Right renal cortex interstitium (tissue), 3 donors: ENCODE results near the gene RAB11FIP3. TPM values are rescaled to one million over a fixed set of nuclear protein-coding genes. Genes with fewer than 3 reads are reported as not detected.
"Not testable (repeated sequence)": the region's sequence is repeated elsewhere in the genome, so short reads cannot be mapped to it uniquely, and the experiment has no call there.

Experiments used
- DNase-seq, 3 donors: peaks; one replicate each; pipeline ENCODE4 v3.0.0-alpha.2; 2013; ENCODE audit warnings: low read depth in 3 of 3, low spot score in 2 of 3
- polyA plus RNA-seq, 3 donors: library from polyadenylated mRNA; unstranded; fragments of 120-200 nt; gene quantifications; one replicate each; pipeline ENCODE4 v1.2.1, GENCODE V29; 2013; ENCODE audit not compliant: insufficient read length in 3 of 3

The RAB11FIP3 gene
- polyA plus RNA-seq, 3 donors, result 65.2 to 95.2 (median 81.0) TPM

DNA sequence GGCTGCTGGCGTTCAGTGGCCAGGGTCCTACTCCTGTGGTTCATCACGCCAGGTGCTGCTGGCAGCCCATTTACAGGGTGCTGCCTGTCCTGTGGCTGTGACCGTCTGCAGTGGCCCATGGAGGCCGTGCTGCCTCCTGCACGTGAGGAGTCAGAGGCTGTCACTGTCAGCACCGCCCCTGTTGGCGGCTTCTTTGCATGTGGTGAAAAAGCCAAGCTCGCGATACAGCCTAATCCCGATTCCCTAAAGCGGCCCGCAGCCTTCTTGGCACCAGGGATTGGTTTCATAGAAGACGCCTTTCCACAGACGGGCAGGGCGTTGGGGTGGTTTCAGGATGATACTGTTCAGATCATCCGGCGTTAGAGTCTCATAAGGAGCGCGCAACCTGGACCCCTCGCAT lies 35.3 kb downstream of the RAB11FIP3 start:
- no peak for DNase-seq

DNA sequence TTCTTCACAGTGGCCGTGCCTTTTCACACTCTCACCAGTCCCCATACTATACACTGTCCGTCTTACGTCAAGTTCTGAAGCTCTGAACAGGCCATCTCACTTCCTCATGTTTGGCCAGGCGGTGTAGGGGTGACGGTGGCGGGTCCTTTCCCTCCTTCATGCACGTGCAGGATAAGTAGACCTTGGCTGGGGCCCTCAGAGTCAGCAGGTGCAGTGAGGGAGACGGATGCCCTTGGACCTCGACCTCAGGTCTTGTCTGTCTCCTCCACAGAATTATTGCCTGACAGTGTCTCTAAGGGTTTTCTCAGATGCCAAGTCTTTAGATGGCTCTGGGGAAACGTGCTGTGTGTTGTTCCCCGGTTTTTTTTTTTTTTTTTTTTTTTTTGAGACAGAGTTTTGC lies 37.6 kb downstream of the RAB11FIP3 start:
- DNase-seq, result no peak

DNA sequence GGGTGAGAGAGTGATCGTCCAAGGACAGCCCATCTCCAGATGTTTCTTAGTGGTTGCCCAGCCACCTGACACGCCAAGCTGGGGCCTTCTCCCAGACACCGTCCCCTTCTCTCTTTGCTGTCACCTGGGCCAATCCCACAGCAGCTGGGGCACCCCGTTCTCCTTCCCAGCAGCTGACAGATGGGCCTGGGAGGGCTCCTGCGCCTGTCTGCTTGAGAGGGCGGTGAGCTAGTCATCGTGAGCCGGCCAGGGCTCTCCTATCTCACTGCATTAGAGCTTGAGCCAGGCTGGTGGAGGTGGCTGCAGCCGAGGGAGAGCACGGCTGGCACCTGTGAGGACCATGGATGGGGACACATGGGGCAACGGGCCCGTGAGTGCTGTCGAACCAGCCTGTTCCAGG lies 41.2 kb downstream of the RAB11FIP3 start:
- no peak for DNase-seq

DNA sequence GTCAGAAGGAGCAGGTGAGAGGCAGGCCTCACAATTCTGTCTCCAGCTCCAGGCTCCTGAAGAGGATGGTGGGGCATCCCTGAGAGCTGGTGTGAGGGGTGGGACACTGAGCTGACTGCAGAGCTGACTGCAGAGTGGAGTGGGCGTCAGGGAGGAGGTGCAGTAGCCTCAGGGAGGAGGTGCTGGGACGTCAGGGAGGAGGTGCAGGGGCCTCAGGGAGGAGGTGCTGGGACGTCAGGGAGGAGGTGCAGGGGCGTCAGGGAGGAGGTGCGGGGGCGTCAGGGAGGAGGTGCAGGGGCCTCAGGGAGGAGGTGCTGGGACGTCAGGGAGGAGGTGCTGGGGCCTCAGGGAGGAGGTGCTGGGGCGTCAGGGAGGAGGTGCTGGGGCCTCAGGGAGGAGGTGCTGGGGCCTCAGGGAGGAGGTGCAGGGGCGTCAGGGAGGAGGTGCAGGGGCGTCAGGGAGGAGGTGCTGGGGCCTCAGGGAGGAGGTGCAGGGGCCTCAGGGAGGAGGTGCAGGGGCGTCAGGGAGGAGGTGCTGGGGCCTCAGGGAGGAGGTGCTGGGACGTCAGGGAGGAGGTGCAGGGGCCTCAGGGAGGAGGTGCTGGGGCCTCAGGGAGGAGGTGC lies 41.9 kb downstream of the RAB11FIP3 start:
- not testable (repeated sequence) for DNase-seq

DNA sequence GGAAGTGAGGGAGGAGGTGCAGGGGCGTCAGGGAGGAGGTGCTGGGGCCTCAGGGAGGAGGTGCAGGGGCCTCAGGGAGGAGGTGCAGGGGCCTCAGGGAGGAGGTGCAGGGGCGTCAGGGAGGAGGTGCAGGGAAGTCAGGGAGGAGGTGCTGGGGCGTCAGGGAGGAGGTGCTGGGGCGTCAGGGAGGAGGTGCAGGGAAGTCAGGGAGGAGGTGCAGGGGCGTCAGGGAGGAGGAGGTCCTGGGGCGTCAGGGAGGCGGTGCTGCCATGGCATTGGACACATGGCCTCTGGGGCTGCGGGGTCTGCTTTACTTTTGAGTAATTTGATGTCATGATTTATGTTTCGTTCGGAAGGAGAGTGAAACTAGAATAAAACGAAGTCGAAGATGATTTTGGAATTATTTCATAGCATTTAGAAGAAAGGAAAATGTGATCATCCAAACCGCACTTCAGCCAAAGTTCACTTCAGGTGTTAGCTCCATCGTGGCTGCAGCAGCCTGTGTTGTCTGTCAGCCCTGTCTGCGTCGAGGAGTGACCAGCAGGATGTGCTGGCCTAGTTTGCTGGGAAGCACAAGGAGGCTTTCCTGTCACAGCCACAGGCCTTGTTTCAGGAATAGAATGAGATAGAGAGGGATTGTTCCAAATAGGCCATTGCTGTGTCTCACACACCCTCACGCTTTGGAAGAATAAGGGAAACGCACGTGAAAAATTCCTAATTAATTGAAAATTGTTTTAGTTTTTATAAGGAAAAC lies 42.8 kb downstream of the RAB11FIP3 start:
- DNase-seq, result no peak

DNA sequence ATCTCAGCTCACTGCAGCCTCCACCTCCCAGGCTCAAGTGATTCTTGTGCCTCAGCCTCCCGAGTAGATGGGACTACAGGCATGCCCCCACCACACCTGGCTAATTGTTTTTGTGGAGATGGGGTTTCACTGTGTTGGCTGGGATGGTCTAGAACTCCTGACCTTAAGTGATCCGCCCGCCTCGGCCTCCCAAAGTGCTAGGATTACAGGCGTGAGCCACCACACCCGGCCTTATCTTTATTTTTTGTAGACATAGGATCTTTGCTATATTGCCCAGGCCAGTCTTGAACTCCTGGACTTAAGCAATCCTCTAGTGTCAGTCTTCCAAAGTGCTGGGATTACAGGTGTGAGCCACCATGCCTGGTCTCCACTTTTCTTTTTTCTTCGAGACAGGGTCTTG lies 44.0 kb downstream of the RAB11FIP3 start:
- not testable (repeated sequence) for DNase-seq

DNA sequence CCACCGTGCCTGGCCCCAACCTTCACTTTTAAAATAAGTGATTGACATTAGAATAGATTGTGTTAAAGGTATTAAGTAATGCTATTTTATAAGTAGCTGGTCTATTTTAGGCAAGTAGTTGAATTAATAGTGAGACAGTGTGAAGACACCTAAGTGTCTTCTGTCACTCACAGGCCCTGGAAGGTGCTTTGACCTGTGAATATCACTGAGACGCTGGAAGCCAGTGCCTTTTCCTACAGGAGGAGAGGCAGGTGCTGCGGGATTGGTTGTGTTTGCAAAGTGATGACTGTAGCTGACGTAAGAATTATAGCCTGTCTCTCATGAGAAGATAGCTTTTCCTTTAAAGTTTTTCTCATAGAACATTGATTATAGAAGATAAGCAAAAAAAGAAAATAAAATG lies 45.0 kb downstream of the RAB11FIP3 start:
- DNase-seq, result no peak

DNA sequence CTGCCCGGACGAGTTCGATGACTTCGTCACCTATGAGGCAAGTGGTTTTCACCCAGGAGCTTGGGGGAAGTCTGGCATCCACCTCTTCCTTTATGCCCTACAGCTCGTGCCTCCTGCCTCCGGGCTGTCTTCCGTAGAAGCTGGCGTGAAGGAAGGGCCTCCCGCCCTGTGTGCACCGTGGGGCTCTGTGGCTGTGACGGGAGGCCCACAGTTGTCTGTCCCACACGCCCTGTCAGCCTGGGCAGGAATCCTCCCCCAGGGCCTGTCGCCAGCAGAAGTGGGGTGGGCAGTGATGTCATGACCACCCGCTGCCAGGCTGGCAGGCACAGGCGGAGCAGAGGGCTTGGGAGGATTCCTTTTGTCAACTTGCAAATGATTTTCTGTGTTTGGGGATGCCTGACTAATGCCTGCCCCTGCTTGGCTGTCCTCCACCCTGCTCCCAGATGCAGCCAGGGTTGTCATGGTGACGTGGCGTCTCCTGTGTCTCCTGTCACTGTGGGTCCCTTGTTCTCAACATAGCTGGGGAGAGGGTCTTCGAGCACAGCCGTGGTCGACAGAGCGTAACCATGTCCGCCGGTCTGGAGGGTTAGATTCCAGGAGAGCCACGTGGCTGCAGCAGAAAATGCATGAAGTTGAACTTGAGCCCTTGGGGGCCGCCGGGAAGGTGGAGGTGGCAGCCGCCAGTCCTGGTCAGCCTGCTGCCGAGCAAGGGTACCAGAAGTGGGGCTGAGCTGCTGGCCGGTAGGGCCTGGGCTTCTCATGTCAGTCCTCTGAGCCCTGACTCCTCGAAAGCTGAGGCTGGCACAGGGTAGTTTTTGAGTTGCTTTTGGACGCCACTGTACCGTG lies 46.1 kb downstream of the RAB11FIP3 start:
- DNase-seq, result no peak

DNA sequence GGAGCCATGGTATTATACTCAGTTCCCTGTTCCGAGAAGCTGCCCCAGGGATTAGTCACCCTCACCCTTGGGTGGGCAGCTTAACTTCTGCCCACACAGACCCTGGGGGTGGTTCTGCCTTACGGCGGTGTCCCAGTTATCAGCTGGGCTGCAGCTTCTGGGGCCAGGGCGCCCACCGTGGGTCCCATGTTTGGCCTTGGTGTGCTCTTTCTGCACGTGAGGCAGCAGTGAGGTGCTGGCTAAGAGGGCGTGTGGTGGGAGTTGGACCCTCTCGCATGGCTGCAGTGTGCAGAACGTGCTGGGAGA lies 46.7 kb downstream of the RAB11FIP3 start:
- DNase-seq, result no peak

DNA sequence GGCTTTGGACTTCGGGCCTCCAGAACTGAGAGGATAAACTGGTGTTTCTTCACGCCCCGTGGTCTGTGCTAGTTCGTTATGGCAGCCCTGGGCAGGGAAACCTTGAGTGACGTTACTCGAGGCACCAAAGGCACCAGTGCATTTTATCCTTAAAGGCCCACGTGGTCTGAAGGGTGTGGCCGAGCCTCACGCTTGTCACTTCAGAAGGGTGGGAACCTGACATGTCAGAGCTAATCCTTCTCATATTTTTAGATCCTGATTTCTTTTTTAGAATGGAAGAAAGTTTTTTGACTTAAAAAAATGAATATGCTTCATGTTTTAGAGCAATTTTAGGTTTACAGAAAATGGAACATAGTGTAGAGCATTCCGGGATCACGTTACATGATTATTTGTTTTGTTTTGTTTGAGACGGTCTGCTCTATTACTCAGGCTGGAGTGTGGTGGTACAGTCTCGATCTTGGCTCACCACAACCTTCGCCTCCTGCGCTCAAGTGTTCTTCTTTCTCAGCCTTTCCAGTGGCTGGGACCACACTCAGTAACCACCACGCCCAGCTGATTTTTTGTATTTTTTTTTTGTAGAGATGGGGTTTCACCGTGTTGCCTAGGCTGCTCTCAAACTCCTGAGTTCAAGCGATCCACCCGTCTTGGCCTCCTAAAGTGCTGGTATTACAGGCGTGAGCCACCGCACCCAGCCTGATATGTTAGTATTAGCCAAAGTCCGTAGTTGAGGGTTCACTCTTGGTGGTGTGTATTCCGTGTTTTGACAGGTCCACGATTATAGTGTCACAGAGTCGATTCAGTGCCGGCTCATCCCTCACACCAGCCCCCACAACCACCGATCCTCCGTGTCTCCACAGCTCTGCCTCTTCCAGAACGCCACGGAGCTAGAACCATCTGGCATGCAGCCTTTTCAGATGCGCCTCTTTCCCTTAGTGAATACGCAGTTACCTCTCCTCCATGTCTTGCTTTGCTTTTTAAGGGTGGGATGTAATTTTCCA lies 47.9 kb downstream of the RAB11FIP3 start:
- DNase-seq, result no peak

DNA sequence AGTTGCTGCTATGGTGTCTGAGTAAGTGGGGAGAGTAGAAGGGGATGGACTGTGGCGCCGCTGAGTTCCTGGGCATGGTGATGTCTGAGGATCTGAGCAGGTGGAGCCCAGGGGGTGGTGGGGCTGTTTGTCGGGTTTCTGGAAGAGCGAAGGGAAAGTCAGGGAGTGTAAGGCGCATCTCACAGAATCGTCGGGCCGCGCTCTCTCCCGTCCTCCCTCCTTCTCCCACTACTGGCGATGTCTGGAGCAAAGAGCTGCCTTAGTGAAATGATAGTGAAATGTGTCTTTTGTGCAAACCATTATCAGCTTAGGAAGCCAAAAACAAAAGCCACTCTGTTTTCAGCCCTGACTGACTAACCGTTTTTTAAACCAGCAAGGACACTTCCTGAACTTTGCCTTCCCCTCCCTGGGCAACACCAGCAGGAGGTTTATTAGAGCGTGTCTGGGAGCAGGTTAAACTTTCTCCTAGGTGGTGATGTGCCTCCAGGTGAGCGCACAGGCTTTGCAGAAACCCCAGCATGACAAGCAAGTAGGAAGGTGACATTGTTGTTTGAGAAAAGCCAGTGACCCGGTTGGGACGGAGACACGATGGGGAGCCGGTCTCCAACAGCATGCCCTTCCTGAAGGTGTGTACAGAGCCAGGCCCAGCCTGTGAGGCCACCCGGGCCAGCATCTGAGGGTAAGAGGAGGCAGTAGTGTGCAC lies 49.1 kb downstream of the RAB11FIP3 start:
- no peak for DNase-seq

DNA sequence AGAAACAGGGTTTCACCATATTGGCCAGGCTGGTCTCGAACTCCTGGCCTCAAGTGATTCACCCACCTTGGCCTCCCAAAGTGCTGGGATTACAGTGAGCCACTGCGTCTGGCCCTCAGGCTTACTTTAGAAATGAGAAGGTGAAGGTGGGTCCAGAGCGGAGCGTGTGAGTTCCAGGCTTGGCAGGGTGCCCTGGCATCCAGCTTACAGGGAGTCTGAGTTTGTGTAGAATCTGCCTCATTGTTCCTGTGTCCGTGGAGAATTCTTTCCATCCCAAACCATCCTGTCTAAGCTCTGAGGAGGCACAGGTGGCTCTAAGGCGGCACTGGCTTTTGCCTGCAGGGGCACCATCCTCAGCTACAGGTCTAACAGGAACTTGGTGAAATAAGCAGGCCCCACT lies 50.6 kb downstream of the RAB11FIP3 start:
- no peak for DNase-seq

DNA sequence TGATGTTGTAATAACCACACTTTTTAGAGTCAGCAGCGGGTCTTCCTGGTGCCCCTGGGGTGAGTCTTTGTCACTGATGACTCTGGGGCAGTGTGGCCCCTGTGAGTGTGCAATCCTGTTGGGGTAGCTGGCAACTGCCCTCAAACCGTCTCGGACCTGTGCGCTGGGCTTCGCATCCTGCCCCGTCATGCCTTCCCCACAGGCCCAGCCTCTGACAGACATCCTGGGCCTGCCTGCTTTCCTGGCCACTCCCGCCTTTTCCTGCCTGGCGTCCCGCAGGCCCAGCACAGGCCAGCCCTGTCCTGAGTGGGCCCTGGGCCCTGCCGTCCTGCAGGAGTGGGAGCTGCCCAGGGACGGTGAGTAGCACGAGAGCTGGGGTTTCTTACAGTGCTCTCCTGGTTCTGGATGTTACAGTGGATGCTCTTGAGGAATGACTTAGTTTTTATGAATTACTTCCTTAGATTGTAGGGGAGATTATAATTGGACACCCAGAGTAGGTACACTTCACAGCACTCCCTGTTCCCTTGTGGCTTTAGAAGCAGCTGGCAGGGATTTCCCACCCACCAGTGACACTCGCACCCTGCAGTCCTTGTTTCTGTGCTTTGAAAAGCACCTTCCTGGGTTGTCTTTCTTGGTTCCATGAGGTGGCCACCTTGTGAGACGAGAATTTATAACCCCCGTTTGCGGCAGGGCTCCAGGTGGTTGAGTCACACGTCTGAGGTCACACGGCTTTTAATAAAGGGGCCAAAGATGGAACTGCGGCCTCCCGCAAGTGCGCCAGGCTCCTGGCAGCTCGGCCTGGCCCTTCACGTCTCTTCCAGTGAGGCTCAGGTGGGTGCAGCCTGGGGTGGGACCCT lies 52.1 kb downstream of the RAB11FIP3 start:
- no peak for DNase-seq

DNA sequence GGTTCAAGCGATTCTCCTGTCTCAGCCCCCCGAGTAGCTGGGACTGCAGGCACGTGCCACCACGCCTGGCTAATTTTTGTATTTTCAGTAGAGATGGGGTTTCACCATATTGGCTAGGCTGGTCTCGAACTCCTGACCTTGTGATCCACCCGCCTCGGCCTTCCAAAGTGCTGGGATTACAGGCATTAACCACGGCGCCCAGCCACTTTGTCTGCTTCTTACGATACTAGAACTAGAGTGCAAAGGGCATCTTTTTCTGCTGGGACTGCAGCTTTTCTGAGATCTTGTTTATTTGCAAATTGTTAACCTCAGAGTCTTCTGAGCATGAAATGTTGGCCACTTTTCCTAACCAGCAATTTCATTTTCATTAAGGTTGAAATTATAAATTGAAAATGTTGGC lies 52.8 kb downstream of the RAB11FIP3 start:
- not testable (repeated sequence) for DNase-seq

DNA sequence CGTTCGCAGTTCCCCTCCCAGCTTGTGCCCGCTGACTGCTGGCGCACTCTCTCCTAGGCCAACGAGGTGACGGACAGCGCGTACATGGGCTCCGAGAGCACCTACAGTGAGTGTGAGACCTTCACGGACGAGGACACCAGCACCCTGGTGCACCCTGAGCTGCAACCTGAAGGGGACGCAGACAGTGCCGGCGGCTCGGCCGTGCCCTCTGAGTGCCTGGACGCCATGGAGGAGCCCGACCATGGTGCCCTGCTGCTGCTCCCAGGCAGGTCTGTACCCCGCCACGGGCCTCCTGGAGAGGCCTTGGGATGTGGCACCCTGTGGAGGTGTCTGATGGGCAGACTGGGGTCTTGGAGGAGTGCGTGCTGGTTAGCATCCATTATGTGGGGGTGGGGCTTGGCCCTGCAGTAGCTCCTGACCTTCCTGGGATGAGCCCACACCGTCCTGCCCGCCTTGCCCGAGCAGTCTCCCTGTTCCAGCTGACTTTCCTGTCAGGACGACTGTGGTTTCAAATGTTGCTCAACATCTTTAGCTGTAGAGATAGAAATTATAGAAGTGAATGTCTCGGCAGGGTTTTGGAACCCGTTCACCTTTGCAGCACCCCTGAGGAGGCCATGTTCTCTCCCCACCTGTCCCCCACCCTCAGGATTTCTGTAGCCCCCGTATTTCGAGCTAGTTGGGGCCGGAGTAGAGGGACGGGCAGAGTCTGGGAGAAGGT lies 57.2 kb downstream of the RAB11FIP3 start:
- no peak for DNase-seq

DNA sequence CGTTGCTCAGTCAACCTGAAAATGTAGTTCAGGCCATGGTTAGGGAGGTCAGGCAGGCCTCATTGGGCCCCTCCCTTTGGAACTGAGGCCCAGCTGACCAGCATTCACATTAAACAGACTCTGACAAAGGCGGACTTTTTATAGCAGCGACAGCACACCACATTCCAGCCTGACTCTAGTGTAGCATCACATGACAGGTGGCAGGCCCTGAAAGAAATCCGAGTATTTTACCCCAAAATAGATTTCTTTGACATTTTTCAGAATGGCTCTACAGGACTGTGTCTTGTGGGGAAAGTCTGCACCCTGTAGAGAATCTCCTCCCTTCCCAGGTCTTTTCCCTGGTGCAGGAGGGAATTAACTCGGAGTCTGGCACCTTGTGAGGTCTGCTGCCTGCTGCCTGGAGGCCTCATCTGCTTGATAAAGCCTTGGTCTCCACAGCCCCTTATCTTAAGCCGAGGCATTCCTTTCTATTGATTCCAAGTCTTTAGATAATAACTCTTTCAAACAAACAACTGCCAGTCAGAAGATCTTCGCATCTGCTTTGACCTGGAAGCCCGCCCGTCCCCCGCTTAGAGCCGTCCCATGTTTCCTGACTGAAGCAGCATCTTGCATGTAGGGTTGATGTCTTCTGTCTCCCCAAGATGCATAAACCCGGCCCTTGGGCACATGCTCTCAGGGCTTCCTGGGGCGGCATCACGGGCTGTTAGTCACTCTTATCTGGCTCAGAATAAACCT lies 58.1 kb downstream of the RAB11FIP3 start:
- no peak for DNase-seq

DNA sequence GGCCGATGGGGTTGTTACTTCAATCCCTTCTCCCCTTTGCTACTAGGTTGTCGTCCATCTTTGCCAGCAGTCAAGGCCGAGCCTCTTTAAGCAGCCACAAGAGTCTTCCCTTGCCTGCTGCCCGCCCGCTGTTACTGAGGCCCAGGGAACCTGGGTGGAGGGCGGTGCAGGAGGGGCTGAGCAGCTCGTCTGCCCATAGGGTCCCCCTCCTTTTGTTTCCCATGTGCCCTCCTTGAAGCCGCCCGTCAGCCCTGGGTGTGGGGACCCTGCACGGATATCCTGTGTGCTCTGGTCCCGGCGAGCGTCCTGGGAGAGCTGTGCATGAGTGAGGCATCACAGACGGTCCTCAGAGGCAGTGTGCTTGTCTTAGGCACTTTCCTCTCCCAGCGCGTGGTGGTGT lies 64.2 kb downstream of the RAB11FIP3 start:
- no peak for DNase-seq

DNA sequence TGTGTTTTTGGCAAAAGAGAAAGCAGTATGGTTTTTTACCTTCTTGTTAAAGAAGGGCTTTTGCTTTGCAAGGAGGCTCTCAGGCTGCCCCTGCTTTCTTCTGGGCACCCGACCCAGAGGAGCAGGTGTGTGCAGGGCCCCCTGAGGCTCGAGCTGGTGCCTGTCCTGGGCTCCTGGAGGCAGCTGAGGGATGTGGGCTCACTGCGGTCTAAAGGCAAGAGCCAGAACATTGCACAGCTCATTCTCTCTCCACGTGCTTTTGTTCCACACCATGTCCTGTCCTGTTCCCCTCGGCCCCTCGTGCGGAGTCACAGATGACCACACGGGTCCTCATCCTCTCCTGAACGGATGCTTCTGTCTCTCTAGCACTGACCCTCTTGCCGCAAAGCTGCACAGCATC lies 65.3 kb downstream of the RAB11FIP3 start:
- no peak for DNase-seq
